ENCODE measurements around the gene COX6B2.
"Not testable (repeated sequence)": the region's sequence is repeated elsewhere in the genome, so short reads cannot be mapped to it uniquely, and the experiment has no call there.

The COX6B2 gene, protein sequence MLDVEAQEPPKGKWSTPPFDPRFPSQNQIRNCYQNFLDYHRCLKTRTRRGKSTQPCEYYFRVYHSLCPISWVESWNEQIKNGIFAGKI

DNA sequence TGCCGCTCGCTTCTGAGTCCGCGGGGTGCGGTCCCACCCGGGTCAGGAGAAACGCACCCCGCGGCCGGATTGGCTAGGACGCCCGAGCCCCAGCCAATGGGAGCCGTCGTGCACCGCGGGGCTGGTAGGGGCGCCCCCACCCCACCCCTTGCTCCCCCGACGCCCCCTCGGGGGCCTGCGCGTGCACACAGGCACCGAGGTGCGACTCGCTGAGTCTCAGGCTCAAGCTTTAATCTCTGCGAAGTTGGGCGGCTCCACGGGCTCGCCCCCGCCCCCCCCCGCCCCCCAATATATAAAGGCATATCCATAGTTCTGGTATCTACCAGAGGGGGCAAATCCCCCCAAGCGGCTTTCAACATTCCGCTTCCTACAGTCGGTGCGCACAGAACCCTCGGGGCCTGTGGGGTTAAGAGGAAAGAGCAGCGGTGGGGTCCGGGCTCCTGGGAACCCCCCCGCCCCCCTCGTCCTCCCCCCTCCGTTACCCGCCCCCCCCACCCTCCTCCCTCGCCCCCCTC lies at the start of gene COX6B2:
Gene COX6B2, minus strand, starts transcription at position 22 of the 515 bp plus-strand sequence. CDS start 198 bp downstream, outside the sequence.
- no peaks in the 10 kb centered on the region for H3K36me3 ChIP-seq
- peak within 1 kb of the TSS; percentile 41; the same call in 1 of the 2 replicates for H3K9ac ChIP-seq
- peaks cover 4% of the 10 kb centered on the region; the same call in 1 of the 2 replicates for H4K20me1 ChIP-seq
- peak within 1 kb of the TSS; percentile 98 for H3K4me2 ChIP-seq
- H3K4me3 ChIP-seq = peak within 1 kb of the TSS; percentile 65
- peaks cover 65% of the 10 kb centered on the region for H3K27me3 ChIP-seq
- H3K27ac ChIP-seq = no peak within 1 kb of the TSS
- H3K9me3 ChIP-seq = no peaks in the 10 kb centered on the region
- H3K4me1 ChIP-seq = peaks cover 42% of the 10 kb centered on the region
- TF ChIP-seq Cebpa-rat (IDR thresholded peaks at IDR 0.05) = no peak

DNA sequence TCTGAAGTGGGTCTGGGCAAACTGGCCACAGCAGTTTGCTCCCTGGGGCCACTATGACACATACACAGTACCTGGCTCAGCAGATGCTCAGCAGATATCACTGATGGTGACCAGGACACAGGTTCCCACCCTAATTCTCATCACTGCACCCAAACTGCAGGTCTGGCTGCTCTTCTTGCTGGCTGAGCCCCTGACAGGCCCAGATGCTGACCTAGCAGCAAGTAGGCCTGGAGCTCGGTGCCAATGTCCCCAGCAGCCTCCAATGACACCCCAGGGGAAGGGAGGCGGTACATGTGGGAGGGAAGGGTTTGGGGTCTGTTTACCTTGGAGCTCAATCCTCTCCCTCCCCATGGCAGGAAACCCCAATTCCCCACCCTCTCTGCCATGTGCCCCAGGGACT lies 48.0 kb upstream of the COX6B2 start:
- peak overlapping the region; percentile 71 for H3K4me2 ChIP-seq
- H3K4me1 ChIP-seq = peaks cover 50% of the 10 kb centered on the region
- no peaks in the 10 kb centered on the region for H3K9me3 ChIP-seq
- peaks cover 98% of the 10 kb centered on the region for H4K20me1 ChIP-seq
- H3K9ac ChIP-seq = peak overlapping the region; percentile 60
- no peak overlapping the region for H3K4me3 ChIP-seq
- TF ChIP-seq Cebpa-rat (IDR thresholded peaks at IDR 0.05) = no peak
- no peak overlapping the region for H3K27ac ChIP-seq
- H3K36me3 ChIP-seq = peaks cover 86% of the 10 kb centered on the region
- no peaks in the 10 kb centered on the region for H3K27me3 ChIP-seq

DNA sequence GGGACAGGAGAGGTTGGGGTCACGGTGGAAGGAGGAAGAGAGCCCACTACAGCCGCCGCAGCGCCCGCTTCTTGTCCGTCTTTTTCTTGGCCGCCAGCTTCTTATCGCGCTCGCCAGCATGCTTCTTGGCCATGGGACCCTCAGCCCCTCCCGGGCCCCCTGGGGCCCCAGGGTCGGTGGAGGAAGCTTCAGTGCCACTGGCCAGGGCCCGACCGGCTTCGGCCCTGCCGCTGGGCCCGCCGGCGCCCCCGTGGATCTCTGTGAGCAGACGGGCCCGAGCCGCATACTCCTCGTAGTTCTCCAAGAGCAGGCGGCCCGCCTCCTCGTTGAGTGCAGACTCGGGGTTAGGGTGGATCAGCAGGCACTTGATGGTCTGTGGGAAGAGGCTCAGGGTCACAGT lies 46.9 kb upstream of the COX6B2 start:
- H3K27ac ChIP-seq, H3K27me3 ChIP-seq, H3K9me3 ChIP-seq, H3K4me2 ChIP-seq, H3K4me3 ChIP-seq, H3K9ac ChIP-seq: not testable (repeated sequence)
- Histone ChIP-seq H3K36me3 (peaks cover 82% of the 10 kb centered on the region), H3K4me1 (peaks cover 46% of the 10 kb centered on the region), H4K20me1 (peaks cover 93% of the 10 kb centered on the region)

DNA sequence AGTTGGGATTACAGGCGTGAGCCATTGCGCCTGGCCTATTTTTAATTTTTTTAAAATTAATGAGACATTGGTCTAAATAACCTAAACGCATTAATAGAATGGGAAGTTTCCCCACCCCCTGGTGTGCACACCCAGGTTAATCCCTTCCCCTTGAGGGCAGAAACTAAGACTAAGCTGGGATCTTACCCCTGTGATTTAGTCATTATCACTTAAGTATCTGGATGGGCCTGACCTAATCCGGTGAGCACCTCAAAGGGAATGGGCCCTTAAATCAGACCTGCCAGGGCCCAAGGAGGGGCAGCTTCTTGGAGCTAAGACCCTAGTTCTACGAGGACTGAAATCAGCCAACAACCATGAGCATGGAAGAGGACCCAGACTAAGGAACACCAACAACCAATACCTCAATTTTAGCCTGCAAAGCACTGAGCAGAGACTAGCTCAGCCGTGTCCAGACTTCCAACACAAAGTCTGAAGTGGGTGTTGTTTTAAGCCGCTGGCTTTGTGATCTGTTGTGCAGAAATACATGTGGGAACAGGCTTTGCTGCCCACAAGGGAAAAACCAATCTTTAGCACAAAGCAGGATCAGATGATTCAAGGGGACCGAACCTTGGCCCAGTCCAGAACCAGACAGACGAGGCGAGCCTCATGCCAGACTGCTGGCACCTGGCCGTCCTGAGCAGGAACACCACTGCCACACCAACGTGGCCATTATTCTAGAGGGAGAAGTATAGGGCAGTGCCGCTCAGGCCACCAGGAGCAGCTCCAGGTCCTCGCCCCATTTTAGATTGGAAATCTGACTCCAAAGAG lies 46.0 kb upstream of the COX6B2 start:
- Histone ChIP-seq H3K4me3 (no peak overlapping the region), H3K4me1 (peaks cover 37% of the 10 kb centered on the region), H3K4me2 (no peak overlapping the region), H4K20me1 (peaks cover 84% of the 10 kb centered on the region), H3K27ac (no peak overlapping the region), H3K27me3 (no peaks in the 10 kb centered on the region), H3K9ac (0 out of 2 replicates have a peak overlapping the region, but pooled peaks have one; percentile 41), H3K9me3 (no peaks in the 10 kb centered on the region), H3K36me3 (peaks cover 73% of the 10 kb centered on the region)
- no peak for TF ChIP-seq Cebpa-rat (IDR thresholded peaks at IDR 0.05)

DNA sequence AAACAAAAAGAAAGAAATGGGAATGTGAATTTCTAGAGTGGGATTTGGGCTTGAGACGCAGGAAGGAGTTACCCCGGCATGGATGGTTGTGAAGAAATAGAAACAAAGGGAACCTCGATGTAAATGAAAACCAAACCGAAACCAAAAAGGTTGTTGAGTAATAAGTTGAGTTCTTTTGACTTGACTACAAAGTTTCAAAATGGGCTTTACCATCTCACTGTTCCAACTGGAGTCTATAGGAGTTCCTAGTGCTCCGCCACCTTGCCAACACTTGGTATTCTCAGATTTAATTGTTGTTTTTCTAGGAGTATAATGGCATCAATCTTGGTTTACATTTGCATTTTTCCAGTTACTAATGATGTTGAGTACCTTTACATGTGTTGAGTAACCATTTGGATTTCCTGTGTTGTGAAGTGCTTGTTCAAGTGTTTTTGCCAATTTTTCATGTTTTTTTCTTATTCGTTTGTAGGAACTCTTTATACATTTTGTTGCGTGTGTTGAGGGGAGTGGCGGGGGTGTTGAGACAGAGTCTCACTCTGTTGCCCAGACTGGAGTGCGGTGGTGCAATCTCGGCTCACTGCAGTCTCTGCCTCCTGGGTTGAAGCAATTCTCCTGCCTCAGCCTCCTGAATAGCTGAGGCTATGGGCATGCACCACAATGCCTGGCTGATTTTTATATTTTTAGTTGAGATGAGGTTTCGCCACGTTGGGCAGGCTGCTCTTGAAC lies 43.8 kb upstream of the COX6B2 start:
- no peaks in the 10 kb centered on the region for H3K27me3 ChIP-seq
- H3K9ac ChIP-seq = no peak overlapping the region
- no peaks in the 10 kb centered on the region for H3K9me3 ChIP-seq
- peaks cover 80% of the 10 kb centered on the region for H4K20me1 ChIP-seq
- H3K27ac ChIP-seq = no peak overlapping the region
- H3K36me3 ChIP-seq = peaks cover 52% of the 10 kb centered on the region
- H3K4me3 ChIP-seq = no peak overlapping the region
- TF ChIP-seq Cebpa-rat (IDR thresholded peaks at IDR 0.05) = no peak
- H3K4me1 ChIP-seq = peaks cover 16% of the 10 kb centered on the region
- no peak overlapping the region for H3K4me2 ChIP-seq

DNA sequence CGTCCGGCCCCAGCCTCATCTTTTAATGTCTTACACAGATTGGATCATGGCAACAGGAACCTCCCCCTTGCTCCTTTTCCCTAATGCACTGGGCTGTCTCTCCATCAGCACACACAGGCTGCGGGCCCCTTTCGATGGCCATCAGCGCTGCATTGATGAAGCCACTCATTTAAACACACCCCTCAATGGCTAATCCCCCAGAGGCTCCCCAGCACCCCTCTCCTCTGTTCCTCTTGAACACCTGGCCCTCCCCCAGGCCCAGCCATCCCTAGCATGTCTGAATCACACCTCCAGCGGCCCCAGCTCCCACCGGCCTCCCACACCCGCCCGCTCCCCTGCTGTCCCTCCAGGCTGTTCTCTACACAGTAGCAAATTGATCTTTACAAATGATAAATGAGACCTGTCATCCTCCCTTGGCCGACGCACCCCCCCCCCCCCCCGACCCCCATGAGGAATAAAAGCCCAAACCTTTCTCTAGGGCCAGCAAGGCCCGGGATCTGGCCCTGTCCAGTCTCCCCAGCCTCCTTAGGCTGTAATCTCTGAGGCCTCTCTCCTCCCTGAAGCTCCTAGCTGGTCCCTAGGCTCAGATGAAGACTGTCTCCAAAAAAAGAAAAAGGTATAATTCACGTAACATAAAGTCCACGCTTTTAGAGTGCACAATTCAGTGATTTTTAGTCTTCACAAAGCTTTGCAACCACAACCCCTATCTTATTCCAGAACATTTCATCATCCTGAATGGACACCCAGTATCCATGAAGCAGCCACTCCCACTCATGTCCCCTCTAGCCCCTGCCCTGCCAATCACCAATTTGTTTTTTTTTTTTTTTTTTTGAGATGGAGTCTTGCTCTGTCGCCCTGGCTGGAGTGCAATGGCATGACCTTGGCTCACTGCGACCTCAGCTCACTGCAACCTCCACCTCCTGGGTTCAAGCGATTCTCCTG lies 38.6 kb upstream of the COX6B2 start:
- Histone ChIP-seq H3K27me3 (no peaks in the 10 kb centered on the region), H3K4me2 (no peak overlapping the region), H3K27ac (no peak overlapping the region), H3K36me3 (peaks cover 50% of the 10 kb centered on the region), H3K9ac (no peak overlapping the region), H3K4me1 (peaks cover 45% of the 10 kb centered on the region), H3K9me3 (no peaks in the 10 kb centered on the region), H3K4me3 (no peak overlapping the region), H4K20me1 (peaks cover 80% of the 10 kb centered on the region)
- TF ChIP-seq Cebpa-rat (IDR thresholded peaks at IDR 0.05) = no peak

DNA sequence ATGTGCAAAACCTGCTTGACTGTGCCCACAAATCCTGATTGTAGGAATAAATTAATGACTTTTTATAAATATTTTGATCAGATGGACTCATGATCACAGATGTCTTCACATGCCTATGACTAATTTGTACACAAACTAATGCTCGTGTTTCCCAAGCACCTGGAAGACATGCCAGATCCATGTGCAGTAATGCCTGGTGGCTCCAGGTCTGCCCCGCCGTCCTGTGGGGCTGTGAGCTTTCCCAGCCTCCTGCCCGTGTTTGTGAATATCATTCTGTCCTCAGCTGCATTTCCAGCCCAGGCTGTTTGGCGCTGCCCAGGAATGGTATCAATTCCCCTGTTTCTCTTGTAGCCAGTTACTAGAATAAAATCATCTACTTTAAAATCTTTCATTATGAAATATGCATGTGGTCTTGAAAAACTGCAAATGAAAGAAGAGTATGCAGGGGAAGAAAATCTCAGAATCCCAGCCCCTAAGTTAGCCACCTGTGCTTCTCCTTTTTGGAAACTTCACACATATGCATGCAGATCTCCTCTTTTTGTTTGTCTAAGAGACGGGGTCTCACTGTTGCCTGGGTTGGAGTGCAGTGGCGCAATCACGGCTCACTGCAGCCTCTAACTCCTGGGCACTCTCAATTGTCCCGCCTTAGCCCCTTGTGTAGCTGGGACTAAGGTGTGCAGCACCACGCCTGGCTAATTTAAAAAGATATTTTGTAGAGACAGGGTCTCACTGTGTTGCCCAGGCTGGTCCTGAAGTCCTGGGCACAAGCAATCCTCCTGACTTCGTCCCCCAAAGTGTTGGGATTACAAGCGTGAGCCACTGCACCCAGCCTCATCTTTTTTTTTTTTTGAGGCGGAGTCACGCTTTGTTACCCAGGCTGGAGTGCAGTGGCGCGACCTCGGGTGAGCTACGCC lies 37.4 kb upstream of the COX6B2 start:
- no peaks in the 10 kb centered on the region for H3K27me3 ChIP-seq
- H3K4me1 ChIP-seq = peaks cover 57% of the 10 kb centered on the region
- peaks cover 84% of the 10 kb centered on the region for H4K20me1 ChIP-seq
- no peaks in the 10 kb centered on the region for H3K9me3 ChIP-seq
- peaks cover 58% of the 10 kb centered on the region for H3K36me3 ChIP-seq
- no peak for TF ChIP-seq Cebpa-rat (IDR thresholded peaks at IDR 0.05)
- H3K4me2 ChIP-seq = peak overlapping the region; percentile 23
- H3K4me3 ChIP-seq = no peak overlapping the region
- no peak overlapping the region for H3K9ac ChIP-seq
- no peak overlapping the region; the same call in 1 of the 2 replicates for H3K27ac ChIP-seq

DNA sequence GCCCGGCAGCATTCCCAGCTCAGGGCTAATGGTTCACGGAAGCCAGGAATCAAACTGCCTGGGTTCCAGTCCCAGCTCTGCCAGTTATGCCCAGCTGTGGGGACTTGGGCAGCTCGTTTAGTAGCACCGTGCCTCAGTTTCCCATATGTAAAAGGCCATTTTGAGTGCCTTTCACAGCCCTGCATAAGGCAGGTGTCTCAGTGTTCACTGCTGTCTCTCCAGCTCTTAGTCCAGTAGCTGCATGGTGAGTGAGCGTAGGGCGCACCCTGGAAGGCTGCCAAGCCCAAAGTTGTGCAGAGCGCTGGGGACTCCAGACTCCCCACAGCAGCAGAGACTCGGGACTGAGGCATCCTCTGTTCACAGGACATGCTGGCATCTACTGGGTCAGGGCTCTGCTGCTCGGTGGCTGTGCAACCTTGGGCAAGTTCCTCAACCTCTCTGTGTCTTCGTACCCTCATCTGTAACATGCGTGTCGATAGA lies 36.7 kb upstream of the COX6B2 start:
- H3K9ac ChIP-seq = 0 out of 2 replicates have a peak overlapping the region, but pooled peaks have one; percentile 2
- no peaks in the 10 kb centered on the region for H3K27me3 ChIP-seq
- H3K4me2 ChIP-seq = peak overlapping the region; percentile 23
- H3K4me3 ChIP-seq = no peak overlapping the region
- H3K27ac ChIP-seq = no peak overlapping the region
- H3K36me3 ChIP-seq = peaks cover 65% of the 10 kb centered on the region
- H3K9me3 ChIP-seq = no peaks in the 10 kb centered on the region
- TF ChIP-seq Cebpa-rat (IDR thresholded peaks at IDR 0.05) = no peak
- H3K4me1 ChIP-seq = peaks cover 59% of the 10 kb centered on the region
- H4K20me1 ChIP-seq = peaks cover 88% of the 10 kb centered on the region
